NCI-H345 treated with DMSO at 0.1 percent for 48 hours (cell line): ENCODE results near the gene ENPEP.
"Not testable (repeated sequence)": the region's sequence is repeated elsewhere in the genome, so short reads cannot be mapped to it uniquely, and the experiment has no call there.

Experiments used
- DNase-seq: peaks from one replicate; lab custom pipeline; 2025; ENCODE audit not compliant: unreplicated experiment; lab: John Stamatoyannopoulos, UW

The ENPEP gene, protein sequence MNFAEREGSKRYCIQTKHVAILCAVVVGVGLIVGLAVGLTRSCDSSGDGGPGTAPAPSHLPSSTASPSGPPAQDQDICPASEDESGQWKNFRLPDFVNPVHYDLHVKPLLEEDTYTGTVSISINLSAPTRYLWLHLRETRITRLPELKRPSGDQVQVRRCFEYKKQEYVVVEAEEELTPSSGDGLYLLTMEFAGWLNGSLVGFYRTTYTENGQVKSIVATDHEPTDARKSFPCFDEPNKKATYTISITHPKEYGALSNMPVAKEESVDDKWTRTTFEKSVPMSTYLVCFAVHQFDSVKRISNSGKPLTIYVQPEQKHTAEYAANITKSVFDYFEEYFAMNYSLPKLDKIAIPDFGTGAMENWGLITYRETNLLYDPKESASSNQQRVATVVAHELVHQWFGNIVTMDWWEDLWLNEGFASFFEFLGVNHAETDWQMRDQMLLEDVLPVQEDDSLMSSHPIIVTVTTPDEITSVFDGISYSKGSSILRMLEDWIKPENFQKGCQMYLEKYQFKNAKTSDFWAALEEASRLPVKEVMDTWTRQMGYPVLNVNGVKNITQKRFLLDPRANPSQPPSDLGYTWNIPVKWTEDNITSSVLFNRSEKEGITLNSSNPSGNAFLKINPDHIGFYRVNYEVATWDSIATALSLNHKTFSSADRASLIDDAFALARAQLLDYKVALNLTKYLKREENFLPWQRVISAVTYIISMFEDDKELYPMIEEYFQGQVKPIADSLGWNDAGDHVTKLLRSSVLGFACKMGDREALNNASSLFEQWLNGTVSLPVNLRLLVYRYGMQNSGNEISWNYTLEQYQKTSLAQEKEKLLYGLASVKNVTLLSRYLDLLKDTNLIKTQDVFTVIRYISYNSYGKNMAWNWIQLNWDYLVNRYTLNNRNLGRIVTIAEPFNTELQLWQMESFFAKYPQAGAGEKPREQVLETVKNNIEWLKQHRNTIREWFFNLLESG

DNA sequence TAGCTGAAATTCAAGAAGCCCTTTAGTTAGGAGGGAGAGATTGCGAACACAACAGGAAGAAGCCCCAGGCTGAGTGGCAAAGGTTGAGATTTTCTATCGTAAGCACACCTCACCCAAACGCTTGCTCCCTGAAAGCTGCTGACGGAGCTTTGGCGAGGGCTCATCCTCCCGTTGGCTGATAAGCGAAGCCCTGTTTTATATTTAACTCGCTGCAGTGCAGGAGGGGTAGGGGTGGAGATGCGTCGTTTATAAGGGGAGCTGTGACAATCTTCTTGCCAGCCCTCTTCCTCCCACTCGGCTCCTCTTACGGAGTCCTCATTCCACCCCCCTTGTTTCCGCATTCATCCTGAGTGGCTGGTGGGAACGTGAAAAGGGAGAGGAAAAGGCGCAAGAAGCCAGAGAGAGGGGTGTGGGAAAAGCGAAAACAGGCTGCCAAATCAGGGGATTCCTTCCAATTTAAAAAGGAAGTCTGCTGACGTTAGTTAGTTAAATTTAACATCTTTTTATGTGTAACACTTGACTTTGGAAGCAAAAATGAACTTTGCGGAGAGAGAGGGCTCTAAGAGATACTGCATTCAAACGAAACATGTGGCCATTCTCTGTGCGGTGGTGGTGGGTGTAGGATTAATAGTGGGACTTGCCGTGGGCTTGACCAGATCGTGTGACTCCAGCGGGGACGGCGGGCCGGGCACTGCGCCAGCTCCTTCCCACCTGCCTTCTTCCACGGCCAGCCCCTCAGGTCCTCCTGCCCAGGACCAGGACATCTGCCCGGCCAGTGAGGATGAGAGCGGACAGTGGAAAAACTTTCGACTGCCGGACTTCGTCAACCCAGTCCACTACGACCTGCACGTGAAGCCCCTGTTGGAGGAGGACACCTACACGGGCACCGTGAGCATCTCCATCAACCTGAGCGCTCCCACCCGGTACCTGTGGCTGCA is at the start of gene ENPEP:
TSS of gene ENPEP (plus strand) at position 275 of the 938 bp plus-strand sequence. CDS start at position 535, 260 bp downstream.
- DNase-seq = no peak

DNA sequence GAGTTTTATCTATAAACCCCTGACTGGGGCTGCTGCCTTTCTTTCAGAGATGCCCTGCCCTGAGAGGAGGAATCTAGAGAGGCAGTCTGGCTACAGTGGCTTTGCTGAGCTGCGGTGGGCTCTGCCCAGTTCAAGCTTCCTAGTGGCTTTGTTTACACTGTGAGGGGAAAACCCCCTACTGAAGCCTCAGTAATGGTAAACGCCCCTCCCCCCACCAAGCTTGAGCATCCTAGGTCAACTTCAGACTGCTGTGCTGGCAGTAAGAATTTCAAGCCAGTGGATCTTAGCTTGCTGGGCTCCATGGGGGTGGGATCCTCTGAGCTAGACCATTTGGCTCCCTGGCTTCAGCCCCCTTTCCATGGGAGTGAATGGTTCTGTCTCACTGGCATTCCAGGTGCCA is 44.1 kb upstream of the ENPEP start:
- not testable (repeated sequence) for DNase-seq

DNA sequence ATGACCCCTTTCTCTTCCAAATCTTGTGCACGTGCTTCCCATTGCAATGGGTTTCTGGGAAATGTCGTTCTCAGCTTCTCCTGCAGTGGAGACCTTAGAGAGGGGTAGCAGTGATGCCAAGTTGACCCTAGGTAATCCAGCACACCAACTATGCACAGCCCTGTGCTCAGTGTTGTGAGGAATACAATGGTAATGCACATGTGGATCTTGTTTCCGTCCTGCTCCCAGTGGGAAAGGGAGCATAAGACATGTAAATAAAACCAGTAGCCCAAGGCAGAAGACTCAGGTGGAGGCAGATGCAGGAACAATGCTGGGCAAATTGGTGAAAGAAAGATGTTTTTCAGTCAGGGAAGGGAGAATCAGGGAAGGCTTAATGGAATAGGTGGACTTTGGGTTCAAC is 38.7 kb upstream of the ENPEP start:
- not testable (repeated sequence) for DNase-seq

DNA sequence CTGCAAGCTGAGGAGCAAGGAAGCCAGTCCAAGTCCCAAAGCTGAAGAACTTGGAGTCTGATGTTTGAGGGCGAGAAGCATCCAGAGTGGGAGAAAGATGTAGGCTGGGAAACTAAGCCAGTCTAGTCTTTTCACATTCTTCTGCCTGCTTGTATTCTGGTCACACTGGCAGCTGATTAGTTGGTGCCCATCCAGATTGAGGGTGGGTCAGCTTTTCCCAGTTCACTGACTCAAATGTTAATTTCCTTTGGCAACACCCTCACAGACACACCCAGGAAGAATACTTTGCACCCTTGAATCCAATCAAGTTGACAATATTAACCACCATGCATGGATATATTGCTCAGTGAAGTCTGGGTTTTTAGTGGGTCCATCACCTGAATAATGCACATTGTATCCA is 36.7 kb upstream of the ENPEP start:
- not testable (repeated sequence) for DNase-seq

DNA sequence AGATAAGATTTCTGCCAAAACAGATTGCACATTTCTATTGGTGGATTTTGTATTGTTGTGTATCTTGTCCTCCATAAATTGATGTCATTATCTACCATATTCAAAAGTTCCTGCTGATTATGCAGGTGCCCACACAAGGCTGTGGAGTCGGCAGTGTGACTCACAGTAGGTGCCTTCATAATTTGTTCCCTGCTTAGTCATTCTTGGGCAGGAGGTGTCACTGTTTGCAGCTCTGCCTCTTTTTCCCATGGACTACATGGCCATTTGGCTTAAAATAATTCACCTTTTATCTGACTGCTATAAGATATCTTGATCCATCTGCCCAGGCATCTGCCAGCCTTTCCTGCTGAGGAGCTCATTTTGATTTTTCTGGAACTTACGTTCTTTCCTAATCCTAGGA is 33.6 kb upstream of the ENPEP start:
- DNase-seq = no peak

DNA sequence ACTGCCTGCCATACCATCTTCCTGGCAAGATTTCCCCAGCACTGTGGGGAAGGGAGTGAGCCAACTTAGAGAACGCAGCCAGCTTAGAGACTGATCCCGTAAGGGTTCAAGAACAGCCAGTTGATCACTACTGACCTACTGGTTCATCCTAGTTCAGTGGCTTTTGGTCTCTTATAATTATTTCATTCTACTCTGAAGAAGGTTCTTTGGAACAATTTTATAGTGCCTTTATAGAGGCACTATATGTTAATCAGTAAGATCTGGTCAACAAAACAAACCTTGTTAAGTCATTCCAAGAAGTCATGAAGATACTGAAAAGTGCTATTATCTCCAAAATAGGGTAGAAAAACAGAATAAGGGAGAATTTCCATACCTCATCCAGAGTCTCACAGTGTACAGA is 33.2 kb upstream of the ENPEP start:
- no peak for DNase-seq

DNA sequence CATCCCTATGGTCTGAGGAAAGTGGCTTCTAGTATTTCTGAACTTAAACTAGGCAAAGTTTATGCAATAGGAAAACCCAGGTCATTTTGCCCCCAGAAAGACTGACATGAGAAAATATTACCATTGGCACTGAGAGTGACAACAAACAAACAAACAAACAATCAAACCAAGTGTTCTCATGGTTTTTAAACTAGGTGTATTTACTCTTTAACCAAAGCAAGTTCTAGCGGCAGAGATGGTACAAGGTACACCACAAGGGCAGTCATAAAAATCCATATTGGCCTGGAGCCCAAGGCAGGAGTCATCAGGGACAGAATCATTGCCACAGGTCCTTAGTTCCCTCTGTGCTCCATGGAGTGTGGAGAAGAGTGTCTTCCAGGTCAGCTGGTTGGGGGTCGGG is 26.0 kb upstream of the ENPEP start:
- no peak for DNase-seq

DNA sequence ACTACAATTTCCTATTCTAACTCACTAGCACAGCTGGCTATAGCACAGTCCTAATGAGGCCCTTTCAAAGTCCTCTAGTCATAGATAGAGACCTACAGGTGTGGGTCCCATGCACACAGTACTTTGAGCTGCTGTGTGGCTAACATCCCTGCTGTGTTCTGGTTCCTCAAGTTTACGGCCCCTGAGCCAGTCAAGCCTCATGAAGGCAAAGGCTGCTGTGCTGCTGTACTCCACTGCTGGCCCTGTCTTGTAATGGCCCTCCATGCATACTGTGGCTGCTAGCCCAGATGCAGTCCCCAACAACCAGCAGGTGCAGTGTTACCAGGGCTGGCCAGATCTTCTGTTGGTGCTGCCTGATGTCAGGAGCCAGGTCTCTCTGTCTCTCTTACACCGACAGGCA is 23.4 kb upstream of the ENPEP start:
- DNase-seq = no peak

DNA sequence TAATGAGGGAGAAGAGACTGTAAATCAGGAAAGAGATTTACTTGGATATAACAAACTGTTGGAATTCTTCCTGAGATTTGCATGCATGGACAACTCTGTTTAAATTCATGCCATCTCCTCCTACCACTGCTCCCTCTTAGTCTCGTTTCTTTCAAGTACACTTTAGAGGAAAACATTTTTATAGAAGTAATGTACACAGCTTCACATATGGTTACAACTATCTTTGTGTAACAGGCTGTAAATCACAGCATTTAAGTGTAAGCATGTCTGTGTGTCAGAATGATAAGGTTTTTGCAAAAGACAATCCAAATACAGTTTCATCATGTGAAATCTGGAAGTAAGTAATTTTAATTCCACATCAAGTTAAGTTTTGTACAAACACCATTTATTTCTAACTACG is 21.5 kb upstream of the ENPEP start:
- no peak for DNase-seq

DNA sequence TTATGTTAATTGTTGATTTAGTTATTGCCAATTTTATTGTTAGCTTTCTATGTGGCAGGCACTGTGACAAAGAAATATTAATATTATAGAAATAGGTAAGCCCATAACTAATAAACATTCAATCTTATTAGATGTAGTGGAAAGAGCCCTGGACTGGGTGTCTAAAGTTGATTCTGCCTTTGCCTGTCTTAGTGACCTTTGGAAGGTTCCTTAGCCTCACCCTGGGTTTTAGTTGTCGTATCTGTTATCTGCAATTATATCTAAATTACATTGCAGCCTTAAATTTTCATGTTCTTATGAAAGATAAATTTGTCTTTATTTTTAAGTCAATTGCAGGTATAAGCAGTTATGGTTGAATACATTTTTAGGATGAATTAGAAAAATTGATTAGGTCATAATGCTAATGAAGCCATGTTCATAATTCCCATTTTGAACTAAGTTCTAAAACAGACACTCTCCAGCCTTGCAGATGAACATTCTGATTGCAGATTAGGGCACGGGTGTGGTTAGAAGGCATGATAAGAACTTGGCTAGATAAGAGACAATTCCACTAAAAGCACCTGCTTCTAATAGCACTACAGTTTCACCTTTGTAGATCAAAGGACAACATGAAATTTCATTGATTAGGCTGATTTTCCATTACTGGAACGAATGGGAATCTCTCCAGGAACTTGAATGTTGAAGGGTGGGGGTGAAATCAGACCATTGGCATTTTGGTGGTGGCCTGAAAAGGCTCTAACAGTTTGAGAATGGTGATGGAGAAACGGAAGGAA is 17.3 kb upstream of the ENPEP start:
- no peak for DNase-seq

DNA sequence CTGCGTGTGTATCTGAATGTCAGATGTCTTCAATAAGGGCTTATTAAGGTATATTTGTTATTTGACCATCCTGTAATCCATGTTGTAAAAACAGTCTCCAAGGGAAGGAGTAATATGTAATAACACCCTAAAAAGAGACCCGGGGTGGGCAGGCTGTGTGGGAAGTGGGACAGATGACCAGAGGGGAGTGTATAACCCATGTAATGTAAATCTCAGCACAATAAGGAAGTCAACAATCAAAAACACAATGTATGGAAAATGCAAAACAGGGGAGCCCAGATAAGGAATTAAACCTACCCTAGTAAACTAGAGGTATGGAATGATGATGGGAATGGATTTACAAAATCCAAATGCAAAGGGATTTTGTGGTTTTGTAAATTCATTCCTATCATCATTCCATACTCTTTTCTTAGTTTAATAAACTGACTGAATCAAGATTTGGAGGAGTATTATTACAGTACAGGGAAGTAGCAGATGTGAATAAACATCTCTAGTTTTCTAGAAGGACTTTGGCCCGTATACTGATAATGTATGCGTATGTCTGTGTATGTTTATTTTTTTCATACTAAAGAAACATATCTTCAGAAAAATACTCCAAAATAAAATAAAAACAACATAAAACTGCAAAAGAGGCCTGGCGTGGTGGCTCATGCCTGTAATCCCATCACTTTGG is 15.7 kb upstream of the ENPEP start:
- no peak for DNase-seq

DNA sequence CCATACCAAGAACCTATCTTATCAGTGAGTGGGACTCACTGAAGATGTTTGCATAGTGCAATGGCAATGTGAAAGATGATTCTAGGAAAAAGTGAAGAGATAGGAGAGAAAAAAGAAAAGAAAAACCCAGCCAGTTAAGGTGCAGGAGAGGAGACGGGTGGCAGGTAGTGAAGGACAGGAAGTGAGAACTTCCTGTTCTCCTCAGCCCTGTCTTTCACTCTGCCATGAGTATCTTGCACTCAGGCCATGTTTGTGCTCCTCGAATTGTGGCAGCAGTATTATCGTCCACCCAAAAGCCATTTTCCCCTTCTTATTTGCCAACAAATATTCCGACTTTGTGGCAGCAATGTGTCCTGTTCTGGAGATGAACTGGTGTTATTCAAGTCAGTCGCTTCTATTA is 8.6 kb upstream of the ENPEP start:
- no peak for DNase-seq

DNA sequence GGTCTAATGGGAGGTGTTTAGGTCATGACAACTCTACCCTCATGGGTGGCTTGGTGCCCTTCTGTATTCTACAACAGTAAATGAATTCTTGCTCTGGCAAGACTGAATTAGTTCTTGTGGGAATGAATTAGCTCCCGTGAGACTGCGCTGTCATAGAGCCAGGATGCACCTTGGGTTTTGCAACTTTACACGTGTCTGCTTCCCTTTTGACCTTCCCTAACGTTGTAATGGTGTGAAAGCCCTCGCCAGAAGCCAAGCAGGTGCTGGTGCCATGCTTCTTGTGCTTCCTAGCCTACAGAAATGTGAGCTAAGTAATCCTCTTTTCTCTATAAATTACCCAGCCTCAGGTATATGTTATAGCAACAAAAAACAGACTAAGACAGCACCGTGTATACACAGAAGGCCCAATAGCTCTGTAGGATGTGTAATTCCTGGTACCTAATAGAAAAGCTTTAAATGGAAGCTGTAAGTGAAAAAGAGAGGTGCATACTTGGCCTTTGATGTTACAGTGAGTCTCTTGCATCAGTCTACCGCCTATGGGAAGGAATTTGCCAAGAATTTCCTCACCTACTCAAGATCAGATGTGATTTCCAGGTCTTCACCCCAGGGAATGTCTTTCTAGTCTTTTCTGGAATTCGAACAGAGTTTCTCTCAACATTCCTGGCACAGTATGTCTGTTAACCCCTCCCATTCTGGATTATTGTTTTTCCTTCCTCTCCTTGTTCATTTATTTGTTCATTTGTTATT is 3.2 kb upstream of the ENPEP start:
- DNase-seq = no peak

DNA sequence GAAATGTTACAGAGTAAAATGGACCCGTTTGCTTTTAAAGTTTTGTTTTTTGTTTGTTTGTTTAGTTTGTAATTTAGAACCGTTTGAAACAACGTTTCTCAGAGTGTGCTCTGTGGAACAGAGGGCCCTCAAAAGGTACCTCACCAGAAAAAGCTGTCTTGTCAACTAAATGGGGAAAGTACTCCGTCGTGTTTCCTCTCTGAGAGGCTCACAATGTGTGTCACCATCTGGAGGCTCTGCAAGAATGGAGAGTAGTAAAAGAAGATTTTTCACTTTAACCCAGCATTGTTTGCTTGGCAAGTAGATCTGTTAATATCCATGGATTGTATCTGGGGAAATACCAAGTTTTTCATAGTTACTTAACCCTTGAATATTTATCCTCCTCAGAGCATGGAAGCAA is 1.5 kb upstream of the ENPEP start:
- no peak for DNase-seq

DNA sequence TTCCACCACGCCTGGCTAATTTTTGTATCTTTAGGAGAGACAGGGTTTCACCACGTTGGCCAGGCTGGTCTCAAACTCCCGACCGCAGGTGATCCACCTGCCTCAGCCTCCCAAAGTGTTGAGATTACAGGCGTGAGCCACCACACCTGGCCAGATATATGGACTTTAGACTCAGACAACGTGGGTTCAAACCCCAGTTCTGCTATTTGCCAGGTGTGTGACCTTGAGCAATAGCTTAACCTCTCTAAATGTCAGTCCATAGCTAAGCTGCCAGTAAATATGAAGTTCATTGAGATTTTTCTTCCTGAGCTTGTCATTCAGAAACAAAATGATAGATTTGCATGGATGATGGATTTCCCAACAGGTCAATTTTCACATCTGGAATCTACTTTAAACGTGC is 875 bp upstream of the ENPEP start:
- DNase-seq = not testable (repeated sequence)

DNA sequence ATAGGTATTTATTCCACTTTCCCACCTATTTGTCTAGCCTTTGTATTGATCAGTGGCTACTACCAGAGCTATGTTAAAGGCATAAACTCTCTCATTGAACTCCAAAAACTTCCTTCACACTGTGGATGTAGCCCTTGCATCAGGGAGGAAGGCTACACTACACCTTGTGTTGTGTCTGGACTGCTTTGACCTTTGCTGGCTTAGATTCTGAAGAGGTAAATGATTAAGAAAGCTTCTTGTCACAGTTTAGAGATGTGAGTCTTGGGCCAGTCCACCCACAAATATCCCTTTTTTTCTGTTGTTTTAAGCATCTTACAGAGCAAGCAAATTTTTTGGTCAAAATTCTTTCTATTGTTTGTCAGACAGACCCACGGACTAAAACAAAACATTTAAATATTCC is 1.9 kb downstream of the ENPEP start:
- DNase-seq = no peak

DNA sequence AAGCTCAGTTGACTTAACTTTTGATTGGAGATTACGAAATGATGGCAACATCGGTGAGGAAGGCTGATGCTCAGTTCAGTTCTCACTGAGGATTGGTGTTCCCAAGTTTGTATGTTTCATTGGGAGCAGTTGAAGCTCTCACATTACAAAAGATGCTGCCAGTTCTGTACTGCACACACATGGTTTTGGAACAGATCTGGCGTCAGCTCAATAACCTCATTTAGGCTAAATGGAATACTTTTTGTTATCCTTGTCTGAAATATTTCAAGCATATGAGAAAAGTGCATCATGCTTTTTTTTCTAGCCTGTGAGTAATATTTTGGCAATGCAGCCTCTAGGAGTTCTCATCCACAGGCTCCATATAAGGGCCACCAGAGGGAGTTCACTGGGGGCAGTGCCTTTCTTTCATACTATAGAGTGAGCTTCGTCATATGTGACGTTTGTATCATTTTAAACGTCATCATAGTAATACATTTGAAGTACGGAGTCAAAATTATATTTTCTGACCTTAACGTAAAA is 4.1 kb downstream of the ENPEP start:
- DNase-seq = no peak

DNA sequence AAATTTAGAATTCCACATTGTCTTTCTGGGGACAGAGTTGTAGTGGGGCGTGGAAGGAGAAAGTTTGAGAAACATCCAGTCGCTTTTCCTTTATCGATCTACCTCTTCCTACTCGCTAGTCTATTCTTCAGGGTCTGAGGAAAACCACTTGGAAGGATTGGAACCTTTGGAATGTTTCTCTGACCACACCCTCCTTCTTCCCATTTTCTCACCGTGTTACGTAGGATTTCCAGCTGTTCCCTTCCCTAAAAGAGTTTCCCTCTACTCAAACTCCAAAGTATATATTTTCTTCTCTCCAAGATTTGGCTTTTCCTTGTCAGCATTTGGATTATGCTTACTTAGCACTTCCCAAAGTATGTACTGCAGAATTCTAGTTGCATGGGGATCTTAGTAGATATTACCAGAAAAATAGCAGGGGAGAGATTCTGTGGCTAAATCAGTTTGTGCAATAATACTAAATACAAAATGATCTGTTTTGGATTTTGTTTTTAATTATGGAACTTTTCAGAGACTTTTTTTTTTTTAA is 4.9 kb downstream of the ENPEP start:
- DNase-seq = no peak
